ENCODE measurements around the gene SND1.
"Not testable (repeated sequence)": the region's sequence is repeated elsewhere in the genome, so short reads cannot be mapped to it uniquely, and the experiment has no call there.

The SND1 gene

GRCh38 chr7:127831318-127832219 is 179.6 kb downstream of the SND1 start:
- DNase-seq (ENCODE audit: low spot score), result no peak

GRCh38 chr7:127832592-127832991 is 180.6 kb downstream of the SND1 start:
- no peak for DNase-seq (ENCODE audit: low spot score)

- no peak for DNase-seq (ENCODE audit: low spot score)
Measured at GRCh38 chr7:127833641-127834040, 181.6 kb downstream of the SND1 start.

GRCh38 chr7:127835679-127836078 is 183.7 kb downstream of the SND1 start:
- no peak for DNase-seq (ENCODE audit: low spot score)

GRCh38 chr7:127837816-127838410 is 185.9 kb downstream of the SND1 start:
- not testable (repeated sequence) for DNase-seq (ENCODE audit: low spot score)

GRCh38 chr7:127838816-127839415 is 186.9 kb downstream of the SND1 start:
- DNase-seq (ENCODE audit: low spot score), result no peak

- DNase-seq (ENCODE audit: low spot score), result no peak
Measured at GRCh38 chr7:127840226-127840951, 188.4 kb downstream of the SND1 start.

GRCh38 chr7:127844165-127844564 is 192.2 kb downstream of the SND1 start:
- DNase-seq (ENCODE audit: low spot score), result no peak

GRCh38 chr7:127844707-127845331 is 192.8 kb downstream of the SND1 start:
- DNase-seq (ENCODE audit: low spot score), result no peak

- no peak for DNase-seq (ENCODE audit: low spot score)
Measured at GRCh38 chr7:127845522-127846214, 193.7 kb downstream of the SND1 start.

GRCh38 chr7:127847641-127848040 is 195.6 kb downstream of the SND1 start:
- no peak for DNase-seq (ENCODE audit: low spot score)

- no peak for DNase-seq (ENCODE audit: low spot score)
Measured at GRCh38 chr7:127848241-127848640, 196.2 kb downstream of the SND1 start.

- DNase-seq (ENCODE audit: low spot score), result no peak
Measured at GRCh38 chr7:127850195-127850594, 198.2 kb downstream of the SND1 start.

- no peak for DNase-seq (ENCODE audit: low spot score)
Measured at GRCh38 chr7:127854383-127854782, 202.4 kb downstream of the SND1 start.

- no peak for DNase-seq (ENCODE audit: low spot score)
Measured at GRCh38 chr7:127857464-127857841, 205.5 kb downstream of the SND1 start.

- no peak for DNase-seq (ENCODE audit: low spot score)
Measured at GRCh38 chr7:127858091-127858914, 206.3 kb downstream of the SND1 start.

- no peak for DNase-seq (ENCODE audit: low spot score)
Measured at GRCh38 chr7:127858915-127859189, 206.9 kb downstream of the SND1 start.

GRCh38 chr7:127859330-127859729 is 207.3 kb downstream of the SND1 start:
- no peak for DNase-seq (ENCODE audit: low spot score)

- DNase-seq (ENCODE audit: low spot score), result no peak
Measured at GRCh38 chr7:127862525-127862924, 210.5 kb downstream of the SND1 start.

GRCh38 chr7:127863082-127863481 is 211.1 kb downstream of the SND1 start:
- no peak for DNase-seq (ENCODE audit: low spot score)

- no peak for DNase-seq (ENCODE audit: low spot score)
Measured at GRCh38 chr7:127865466-127865865, 213.5 kb downstream of the SND1 start.
